HepG2 (cell line): ENCODE data around the gene MPV17L. TPM values are rescaled to one million over a fixed set of nuclear protein-coding genes. Genes with fewer than 3 reads are reported as not detected.

ENCODE experiments used
- BCL6 ChIP-seq: IDR thresholded peaks from 2 replicates; pipeline ENCODE4 v1.6.1; 2016; ENCODE audit warnings: missing genetic modification reagents, missing compliant biosample characterization
- CTCF ChIP-seq: sonication (generic); formaldehyde crosslinking; IDR thresholded peaks from 2 replicates; pipeline ENCODE4 v1.5.0; 2020; ENCODE audit warnings: mild to moderate bottlenecking, missing genetic modification reagents, moderate library complexity
- FOXA1 ChIP-seq, 2 experiments: fragments of 450-650 bp in 1 of 2; sonication (generic) in 1 of 2; formaldehyde crosslinking in 1 of 2; IDR thresholded peaks; 2 replicates each; pipeline versions ENCODE4 v1.4.0 to v1.6.1; 2016 to 2020; ENCODE audit warnings: missing genetic modification reagents in 1 of 2
- GPN1 ChIP-seq: sonication (generic); formaldehyde crosslinking; IDR thresholded peaks from 2 replicates; pipeline ENCODE4 v1.5.1; 2020; ENCODE audit warnings: missing genetic modification reagents, borderline replicate concordance
- GZF1 ChIP-seq: sonication (generic); formaldehyde crosslinking; IDR thresholded peaks from 2 replicates; pipeline ENCODE4 v1.5.1; 2020; ENCODE audit warnings: mild to moderate bottlenecking, missing genetic modification reagents
- HMGA1 ChIP-seq: sonication (generic); formaldehyde crosslinking; conservative IDR thresholded peaks from 2 replicates; pipeline ENCODE4 v1.4.0; 2020; ENCODE audit warnings: missing genetic modification reagents
- LCORL ChIP-seq, 2 experiments: fragments of 450-650 bp in 1 of 2; sonication (generic) in 1 of 2; formaldehyde crosslinking in 1 of 2; IDR thresholded peaks; 2 replicates each; pipeline versions ENCODE4 v1.5.0 to v1.6.1; 2017 to 2020; ENCODE audit warnings: antibody characterized with exemption in 1 of 2, missing genetic modification reagents in 1 of 2
- MTF2 ChIP-seq: sonication (generic); formaldehyde crosslinking; IDR thresholded peaks from 2 replicates; pipeline ENCODE4 v1.5.0; 2020; ENCODE audit warnings: missing genetic modification reagents, borderline replicate concordance
- NFRKB ChIP-seq: fragments of 450-650 bp; IDR thresholded peaks from 2 replicates; pipeline ENCODE4 v1.6.1; 2017
- POGZ ChIP-seq: sonication (generic); formaldehyde crosslinking; IDR thresholded peaks from 2 replicates; pipeline ENCODE4 v1.4.0; 2020; ENCODE audit warnings: mild to moderate bottlenecking, missing genetic modification reagents
- RNF219 ChIP-seq: sonication (generic); formaldehyde crosslinking; IDR thresholded peaks from 2 replicates; pipeline ENCODE4 v1.5.0; 2020; ENCODE audit warnings: mild to moderate bottlenecking, missing genetic modification reagents
- SALL2 ChIP-seq: sonication (generic); formaldehyde crosslinking; IDR thresholded peaks from 2 replicates; pipeline ENCODE4 v1.8.1; 2023; ENCODE audit warnings: mild to moderate bottlenecking, missing genetic modification reagents, inconsistent platforms
- SP4 ChIP-seq: sonication (generic); formaldehyde crosslinking; IDR thresholded peaks from 2 replicates; pipeline ENCODE4 v1.8.1; 2023; ENCODE audit warnings: mild to moderate bottlenecking, missing genetic modification reagents
- TP53 ChIP-seq: sonication (generic); formaldehyde crosslinking; conservative IDR thresholded peaks from 2 replicates; pipeline ENCODE4 v1.4.0; 2020; ENCODE audit warnings: missing genetic modification reagents
- ZBTB3 ChIP-seq: sonication (generic); formaldehyde crosslinking; IDR thresholded peaks from 2 replicates; pipeline ENCODE4 v1.4.0; 2020; ENCODE audit warnings: low read depth, mild to moderate bottlenecking, moderate library complexity, missing genetic modification reagents, borderline replicate concordance
- ZFP62 ChIP-seq: sonication (generic); formaldehyde crosslinking; IDR thresholded peaks from 2 replicates; pipeline ENCODE4 v1.4.0; 2020; ENCODE audit warnings: missing genetic modification reagents
- ZMYM4 ChIP-seq: sonication (generic); formaldehyde crosslinking; IDR thresholded peaks from 2 replicates; pipeline ENCODE4 v1.8.1; 2023; ENCODE audit warnings: mild to moderate bottlenecking, missing genetic modification reagents
- ZNF101 ChIP-seq: sonication (generic); formaldehyde crosslinking; IDR thresholded peaks from 2 replicates; pipeline ENCODE4 v1.4.0; 2020; ENCODE audit warnings: mild to moderate bottlenecking, low read depth, missing genetic modification reagents, borderline replicate concordance
- ZNF329 ChIP-seq: sonication (generic); formaldehyde crosslinking; IDR thresholded peaks from 2 replicates; pipeline ENCODE4 v1.9.0; 2021; ENCODE audit warnings: low read depth, mild to moderate bottlenecking, missing genetic modification reagents
- ZNF614 ChIP-seq: IDR thresholded peaks from 2 replicates; pipeline ENCODE4 v1.6.1; 2018; ENCODE audit warnings: missing biosample characterization, missing genetic modification reagents, inconsistent platforms, borderline replicate concordance
- ZNF615 ChIP-seq: sonication (generic); formaldehyde crosslinking; IDR thresholded peaks from 2 replicates; pipeline ENCODE4 v1.5.0; 2020; ENCODE audit warnings: mild to moderate bottlenecking, missing genetic modification reagents, borderline replicate concordance
- ZNF75D ChIP-seq: sonication (generic); formaldehyde crosslinking; IDR thresholded peaks from 2 replicates; pipeline ENCODE4 v1.8.1; 2023; ENCODE audit warnings: missing genetic modification reagents, mild to moderate bottlenecking, borderline replicate concordance
- polyA plus RNA-seq, 8 experiments: library from polyadenylated mRNA; depleted of rRNA in 3 of 8; stranded (reverse) in 7 of 8; unstranded in 1 of 8; fragments of >200 nt; fragmentation: Illumina TruSeq in 4 of 8; extraction: Trizol in 4 of 8; gene quantifications; 2 replicates each; pipeline versions ENCODE4 v1.2.1 to v1.2.3, GENCODE V29; 2011 to 2016; ENCODE audit warnings: low read depth in 4 of 8, missing spikeins in 1 of 8, mixed read lengths in 1 of 8; ENCODE audit not compliant: insufficient read depth in 1 of 8
- total RNA-seq, 5 experiments: library from RNA; depleted of rRNA; stranded (reverse); fragments of >200 nt; fragmentation: Illumina TruSeq; extraction: Trizol; gene quantifications; 2 replicates each; pipeline ENCODE4 v1.2.3, GENCODE V29; 2016; ENCODE audit warnings: low read depth in 1 of 5
- TF ChIP-seq, protein P1 (sequence below): sonication (generic); formaldehyde crosslinking; IDR thresholded peaks from 2 replicates; pipeline ENCODE4 v1.5.0; 2020; ENCODE audit warnings: missing genetic modification reagents

The MPV17L gene
- total and polyA plus RNA-seq, 2 of the 13 experiments (the other 11 are each of a cell fraction or from before 2014, with no cell fraction given), result 34.7 to 63.8 TPM

- TF ChIP-seq RNF219 (CRISPR knock-in tag), result no peak
- peak; percentile 95 for TF ChIP-seq ZMYM4 (CRISPR knock-in tag)
- no peak for TF ChIP-seq ZBTB3 (CRISPR knock-in tag)
- TF ChIP-seq ZNF101 (CRISPR knock-in tag), result no peak
- 0 out of 2 replicates have a peak, but pooled peaks have one; percentile 11 for TF ChIP-seq ZNF614 (CRISPR knock-in tag)
- no peak for TF ChIP-seq ZNF615
- TF ChIP-seq ZNF75D (CRISPR knock-in tag), result no peak
- no peak for TF ChIP-seq SALL2 (CRISPR knock-in tag)
- no peak for TF ChIP-seq GPN1 (CRISPR knock-in tag)
- TF ChIP-seq, protein P1, sequence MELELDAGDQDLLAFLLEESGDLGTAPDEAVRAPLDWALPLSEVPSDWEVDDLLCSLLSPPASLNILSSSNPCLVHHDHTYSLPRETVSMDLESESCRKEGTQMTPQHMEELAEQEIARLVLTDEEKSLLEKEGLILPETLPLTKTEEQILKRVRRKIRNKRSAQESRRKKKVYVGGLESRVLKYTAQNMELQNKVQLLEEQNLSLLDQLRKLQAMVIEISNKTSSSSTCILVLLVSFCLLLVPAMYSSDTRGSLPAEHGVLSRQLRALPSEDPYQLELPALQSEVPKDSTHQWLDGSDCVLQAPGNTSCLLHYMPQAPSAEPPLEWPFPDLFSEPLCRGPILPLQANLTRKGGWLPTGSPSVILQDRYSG (CRISPR knock-in tag), result no peak
- TF ChIP-seq ZFP62, result no peak
- no peak for TF ChIP-seq LCORL (IDR thresholded peaks at IDR 0.05)
- 0 out of 2 replicates have a peak, but pooled peaks have one; percentile 22 for TF ChIP-seq LCORL (CRISPR knock-in tag; IDR thresholded peaks at IDR 0.05)
- TF ChIP-seq NFRKB, result no peak
- peak; percentile 60 for TF ChIP-seq POGZ (CRISPR knock-in tag)
- no peak for TF ChIP-seq FOXA1 (IDR thresholded peaks at IDR 0.05)
- TF ChIP-seq FOXA1 (CRISPR knock-in tag; IDR thresholded peaks at IDR 0.05), result 0 out of 2 replicates have a peak, but pooled peaks have one; percentile 11
- TF ChIP-seq ZNF329 (CRISPR knock-in tag), result no peak
- no peak for TF ChIP-seq HMGA1
- no peak for TF ChIP-seq BCL6
- TF ChIP-seq CTCF (CRISPR knock-in tag), result peak; percentile 74
- TF ChIP-seq SP4 (CRISPR knock-in tag), result no peak
- TF ChIP-seq TP53 (CRISPR knock-in tag), result no peak
- TF ChIP-seq GZF1, result no peak
- TF ChIP-seq MTF2, result no peak
Measured at GRCh38 chr16:15457958-15458357, 62.4 kb downstream of the MPV17L start (continued).
